OCI-M2 (cell line): ENCODE data around the gene CLDN5.

Experiments
- DNase-seq: peaks from one replicate; lab custom pipeline; 2025; ENCODE audit not compliant: unreplicated experiment; lab: John Stamatoyannopoulos, UW

Gene CLDN5

GRCh38 chr22:19483481-19484244 is 40.5 kb downstream of the CLDN5 start:
- no peak for DNase-seq

GRCh38 chr22:19482297-19482696 is 41.9 kb downstream of the CLDN5 start:
- no peak for DNase-seq

GRCh38 chr22:19480789-19481188 is 43.4 kb downstream of the CLDN5 start:
- no peak for DNase-seq

- DNase-seq = no peak
Observed at GRCh38 chr22:19480173-19480568, 44.0 kb downstream of the CLDN5 start.

GRCh38 chr22:19479355-19480172 is 44.6 kb downstream of the CLDN5 start, which contains the start of gene CDC45:
Gene CDC45 (plus strand): TSS chr22:19479920. CDS start chr22:19479969, 49 bp downstream.
- DNase-seq = peak; percentile 94

- DNase-seq = no peak
Observed at GRCh38 chr22:19478901-19479354, 45.3 kb downstream of the CLDN5 start, which contains the start of gene UFD1. Gene UFD1 (minus strand): TSS chr22:19479193. CDS start chr22:19479085, 108 bp downstream.

- DNase-seq = no peak
Observed at GRCh38 chr22:19478045-19478900, 45.9 kb downstream of the CLDN5 start.

- DNase-seq = no peak
Observed at GRCh38 chr22:19477321-19478044, 46.7 kb downstream of the CLDN5 start.

GRCh38 chr22:19476023-19476422 is 48.2 kb downstream of the CLDN5 start:
- DNase-seq = no peak

GRCh38 chr22:19473578-19473977 is 50.6 kb downstream of the CLDN5 start:
- DNase-seq = no peak
